ENCODE measurements around the gene RHOU. TPM values are rescaled to one million over a fixed set of nuclear protein-coding genes. Genes with fewer than 3 reads are reported as not detected.
"Not testable (repeated sequence)": the region's sequence is repeated elsewhere in the genome, so short reads cannot be mapped to it uniquely, and the experiment has no call there.

Gene RHOU
- total RNA-seq, 1 experiment from 2014 or later, result 0.26 TPM

DNA sequence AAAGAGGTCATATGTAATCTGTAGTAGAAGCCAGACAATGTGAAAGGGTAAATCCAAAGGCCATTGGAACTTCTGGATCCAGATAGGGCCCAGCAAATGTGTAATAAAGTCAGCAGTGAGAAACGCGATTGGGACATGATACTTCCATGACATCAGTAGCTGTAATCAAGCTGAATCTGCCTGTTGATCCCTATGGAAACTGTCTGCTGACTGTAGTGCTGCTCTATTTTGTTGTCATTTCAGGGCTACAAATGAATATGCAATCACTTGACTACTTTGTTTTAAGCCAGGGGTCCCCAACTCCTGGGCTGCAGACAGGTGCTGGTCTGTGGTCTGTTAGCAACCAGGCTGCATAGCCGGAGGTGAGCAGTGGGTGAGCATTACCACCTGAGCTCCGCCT lies 46.0 kb upstream of the RHOU start:
- ChIA-PET POLR2A (ENCODE audit: unreplicated experiment) (no interaction called here), CTCF (no interaction called here)
- no peak overlapping the region for H3K4me2 ChIP-seq (ENCODE audit: low read length)
- H3K79me2 ChIP-seq (ENCODE audit: low read length), result no peaks in the 10 kb centered on the region
- no peaks in the 10 kb centered on the region for H3K36me3 ChIP-seq (ENCODE audit: low read depth, low read length)
- no peak overlapping the region for H3K4me3 ChIP-seq (ENCODE audit: low read length)
- no peaks in the 10 kb centered on the region for H3K27me3 ChIP-seq (ENCODE audit: low read length)
- intact Hi-C loops (cut with micrococcal nuclease), result no loop called here
- H3K4me1 ChIP-seq (ENCODE audit: insufficient read depth, low read length), result no peaks in the 10 kb centered on the region
- DNase-seq, result no peak
- no peak for ATAC-seq
- BruUV-seq (replicated peaks), result no TSS peak
- H3F3A ChIP-seq (ENCODE audit: low read length, unreplicated experiment), result no peaks in the 10 kb centered on the region
- H3K27ac ChIP-seq (ENCODE audit: low read length), result no peak overlapping the region
- H2AFZ ChIP-seq (ENCODE audit: low read length), result no peak overlapping the region
- H3K9ac ChIP-seq (ENCODE audit: low read length), result no peak overlapping the region
- no peaks in the 10 kb centered on the region for H3K9me3 ChIP-seq (ENCODE audit: low read length)
- TF ChIP-seq, protein P1, sequence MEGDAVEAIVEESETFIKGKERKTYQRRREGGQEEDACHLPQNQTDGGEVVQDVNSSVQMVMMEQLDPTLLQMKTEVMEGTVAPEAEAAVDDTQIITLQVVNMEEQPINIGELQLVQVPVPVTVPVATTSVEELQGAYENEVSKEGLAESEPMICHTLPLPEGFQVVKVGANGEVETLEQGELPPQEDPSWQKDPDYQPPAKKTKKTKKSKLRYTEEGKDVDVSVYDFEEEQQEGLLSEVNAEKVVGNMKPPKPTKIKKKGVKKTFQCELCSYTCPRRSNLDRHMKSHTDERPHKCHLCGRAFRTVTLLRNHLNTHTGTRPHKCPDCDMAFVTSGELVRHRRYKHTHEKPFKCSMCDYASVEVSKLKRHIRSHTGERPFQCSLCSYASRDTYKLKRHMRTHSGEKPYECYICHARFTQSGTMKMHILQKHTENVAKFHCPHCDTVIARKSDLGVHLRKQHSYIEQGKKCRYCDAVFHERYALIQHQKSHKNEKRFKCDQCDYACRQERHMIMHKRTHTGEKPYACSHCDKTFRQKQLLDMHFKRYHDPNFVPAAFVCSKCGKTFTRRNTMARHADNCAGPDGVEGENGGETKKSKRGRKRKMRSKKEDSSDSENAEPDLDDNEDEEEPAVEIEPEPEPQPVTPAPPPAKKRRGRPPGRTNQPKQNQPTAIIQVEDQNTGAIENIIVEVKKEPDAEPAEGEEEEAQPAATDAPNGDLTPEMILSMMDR (conservative IDR thresholded peaks at IDR 0.05; ENCODE audit: low read depth, low read length), result no peak
- TF ChIP-seq EZH2phosphoT487 (IDR thresholded peaks at IDR 0.05; ENCODE audit: borderline replicate concordance, low read length) (no peak), EZH2 (IDR thresholded peaks at IDR 0.05; ENCODE audit: low read length, unreplicated experiment) (no peak)
- H3K9me2 ChIP-seq (replicated peaks; ENCODE audit: low read length), result no peaks in the 10 kb centered on the region
- H4K20me1 ChIP-seq (ENCODE audit: low read length), result no peaks in the 10 kb centered on the region

DNA sequence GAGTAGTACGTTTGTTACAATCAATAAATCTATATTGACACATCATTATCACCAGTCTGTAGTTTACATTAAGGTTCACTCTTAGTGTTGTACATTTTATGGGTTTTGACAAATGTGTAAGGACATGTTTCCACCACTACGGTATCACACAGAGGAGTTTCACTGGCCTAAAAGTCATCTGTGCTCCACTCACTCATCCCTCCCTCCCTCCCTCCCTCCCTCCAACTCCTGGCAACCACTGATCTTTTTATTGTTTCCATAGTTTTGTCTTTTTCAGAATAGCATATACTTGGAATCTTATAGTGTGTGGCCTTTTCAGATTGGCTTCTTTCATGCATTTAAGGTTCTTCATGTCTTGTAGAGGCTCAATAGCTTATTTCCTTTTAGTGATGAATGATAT lies 44.1 kb upstream of the RHOU start:
- BruUV-seq (replicated peaks), result no TSS peak
- POLR2A ChIA-PET (ENCODE audit: unreplicated experiment), result no interaction called here
- H3K79me2 ChIP-seq (ENCODE audit: low read length), result no peaks in the 10 kb centered on the region
- H3K9ac ChIP-seq (ENCODE audit: low read length), result no peak overlapping the region
- intact Hi-C loops (cut with micrococcal nuclease), result no loop called here
- ATAC-seq, result no peak
- H4K20me1 ChIP-seq (ENCODE audit: low read length), result no peaks in the 10 kb centered on the region
- H3K36me3 ChIP-seq (ENCODE audit: low read depth, low read length), result no peaks in the 10 kb centered on the region
- H3K27ac ChIP-seq (ENCODE audit: low read length), result no peak overlapping the region
- H3K9me2 ChIP-seq (replicated peaks; ENCODE audit: low read length), result no peaks in the 10 kb centered on the region
- no peaks in the 10 kb centered on the region for H3K4me1 ChIP-seq (ENCODE audit: insufficient read depth, low read length)
- H3K27me3 ChIP-seq (ENCODE audit: low read length), result no peaks in the 10 kb centered on the region
- DNase-seq, result no peak
- no peak overlapping the region for H3K4me3 ChIP-seq (ENCODE audit: low read length)
- no peaks in the 10 kb centered on the region for H3K9me3 ChIP-seq (ENCODE audit: low read length)
- CTCF ChIA-PET, result interaction anchor here (0.6 kb wide), 1 partner anchor 537 kb away, joined by 6 read pairs; no protein-coding TSS in a partner anchor
- no peaks in the 10 kb centered on the region for H3F3A ChIP-seq (ENCODE audit: low read length, unreplicated experiment)
- TF ChIP-seq, protein P1 (conservative IDR thresholded peaks at IDR 0.05; ENCODE audit: low read depth, low read length), result no peak
- TF ChIP-seq EZH2phosphoT487 (IDR thresholded peaks at IDR 0.05; ENCODE audit: borderline replicate concordance, low read length) (no peak), EZH2 (IDR thresholded peaks at IDR 0.05; ENCODE audit: low read length, unreplicated experiment) (no peak)
- H3K4me2 ChIP-seq (ENCODE audit: low read length), result no peak overlapping the region
- no peak overlapping the region for H2AFZ ChIP-seq (ENCODE audit: low read length)

DNA sequence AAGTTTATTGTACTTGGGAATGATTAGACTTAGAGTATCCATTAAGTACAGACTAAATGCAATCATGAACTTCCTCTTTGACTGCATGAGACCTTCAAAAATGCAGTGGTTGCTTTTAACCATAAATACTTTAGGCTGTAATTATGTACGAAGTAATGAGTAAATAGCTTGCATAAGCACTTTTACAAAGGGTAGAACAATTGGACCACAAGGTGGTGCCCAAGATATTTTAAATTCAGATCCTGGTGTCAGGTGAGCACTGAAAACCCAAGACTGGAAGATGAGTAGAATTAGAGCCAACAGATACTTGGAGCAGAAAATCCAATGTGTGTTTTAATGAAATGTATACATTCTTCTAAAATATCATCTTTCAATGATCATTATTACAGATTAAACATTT lies 43.4 kb upstream of the RHOU start:
- Histone ChIP-seq H3K27me3 (ENCODE audit: low read length) (no peaks in the 10 kb centered on the region), H4K20me1 (ENCODE audit: low read length) (no peaks in the 10 kb centered on the region), H3K79me2 (ENCODE audit: low read length) (no peaks in the 10 kb centered on the region), H3K27ac (ENCODE audit: low read length) (no peak overlapping the region), H3K4me1 (ENCODE audit: insufficient read depth, low read length) (no peaks in the 10 kb centered on the region), H3F3A (ENCODE audit: low read length, unreplicated experiment) (no peaks in the 10 kb centered on the region), H2AFZ (ENCODE audit: low read length) (no peak overlapping the region), H3K9ac (ENCODE audit: low read length) (no peak overlapping the region), H3K9me2 (replicated peaks; ENCODE audit: low read length) (no peaks in the 10 kb centered on the region), H3K36me3 (ENCODE audit: low read depth, low read length) (no peaks in the 10 kb centered on the region), H3K4me2 (ENCODE audit: low read length) (no peak overlapping the region), H3K4me3 (ENCODE audit: low read length) (no peak overlapping the region), H3K9me3 (ENCODE audit: low read length) (no peaks in the 10 kb centered on the region)
- TF ChIP-seq EZH2phosphoT487 (IDR thresholded peaks at IDR 0.05; ENCODE audit: borderline replicate concordance, low read length), result no peak
- TF ChIP-seq, protein P1 (conservative IDR thresholded peaks at IDR 0.05; ENCODE audit: low read depth, low read length), result peak; percentile 88
- CTCF ChIA-PET, result interaction anchor here (0.6 to 0.9 kb wide), 3 partner anchors 11 to 563 kb away, joined by 3 to 6 read pairs (median 3); no protein-coding TSS in a partner anchor
- no TSS peak for BruUV-seq (replicated peaks)
- POLR2A ChIA-PET (ENCODE audit: unreplicated experiment), result no interaction called here
- DNase-seq, result peak; percentile 86
- intact Hi-C loops (cut with micrococcal nuclease), result loop anchor here (1.0 to 2.0 kb wide), 3 partner anchors 465 to 563 kb away; no protein-coding TSS in a partner anchor
- ATAC-seq, result peak; percentile 89

DNA sequence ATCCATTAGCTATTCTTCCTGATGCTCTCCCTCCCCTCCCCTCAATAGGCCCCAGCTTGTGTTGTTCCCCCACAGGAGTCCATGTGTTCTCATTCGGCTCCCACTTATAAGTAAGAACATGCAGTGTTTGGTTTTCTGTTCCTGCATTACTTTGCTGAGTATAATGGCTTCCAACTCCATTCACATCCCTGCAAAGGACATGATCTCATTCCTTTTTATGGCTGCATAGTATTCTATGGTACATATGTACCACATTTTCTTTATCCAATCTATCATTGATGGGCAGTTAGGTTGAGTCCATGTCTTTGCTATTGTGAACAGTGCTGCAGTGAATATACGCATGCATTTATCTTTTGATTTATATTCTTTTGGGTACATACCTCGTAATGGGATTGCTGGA lies 40.8 kb upstream of the RHOU start:
- H3K36me3 ChIP-seq (ENCODE audit: low read depth, low read length); H3K9me3 ChIP-seq (ENCODE audit: low read length); H3K4me3 ChIP-seq (ENCODE audit: low read length); BruUV-seq (replicated peaks); POLR2A ChIA-PET (ENCODE audit: unreplicated experiment); intact Hi-C loops (cut with micrococcal nuclease); H3K27ac ChIP-seq (ENCODE audit: low read length); H2AFZ ChIP-seq (ENCODE audit: low read length); H3F3A ChIP-seq (ENCODE audit: low read length, unreplicated experiment); H3K79me2 ChIP-seq (ENCODE audit: low read length); H4K20me1 ChIP-seq (ENCODE audit: low read length); DNase-seq; H3K9ac ChIP-seq (ENCODE audit: low read length); ATAC-seq; H3K4me1 ChIP-seq (ENCODE audit: insufficient read depth, low read length); H3K27me3 ChIP-seq (ENCODE audit: low read length); CTCF ChIA-PET; H3K4me2 ChIP-seq (ENCODE audit: low read length); H3K9me2 ChIP-seq (replicated peaks; ENCODE audit: low read length): not testable (repeated sequence)

Data from PC-3 (cell line).